A673 (cell line): ENCODE data around the gene SDF4.

ENCODE experiments used
- CTCF ChIP-seq: fragments of 300-800, 200-600 bp; sonication (generic); conservative IDR thresholded peaks from 2 replicates; pipeline ENCODE4 v1.5.1; 2017; ENCODE audit warnings: low read depth, mild to moderate bottlenecking, antibody characterized with exemption, low read length, moderate library complexity, mixed read lengths
- EZH2 ChIP-seq: fragments of 200-600 bp; sonication (generic); IDR thresholded peaks from 2 replicates; pipeline ENCODE4 v1.6.1; 2017; ENCODE audit warnings: borderline replicate concordance, low read depth, mild to moderate bottlenecking, mixed read lengths, antibody characterized with exemption, low read length; ENCODE audit not compliant: poor library complexity, severe bottlenecking

GRCh38 chr1:1244192-1244811 is 12.5 kb upstream of the SDF4 start:
- TF ChIP-seq CTCF (no peak), EZH2 (no peak)
